ENCODE measurements around the gene PIGB. TPM values are rescaled to one million over a fixed set of nuclear protein-coding genes. Genes with fewer than 3 reads are reported as not detected.

The PIGB gene
- total and polyA plus RNA-seq, 4 donors: 3.4 to 9.7 (median 4.8) TPM

DNA sequence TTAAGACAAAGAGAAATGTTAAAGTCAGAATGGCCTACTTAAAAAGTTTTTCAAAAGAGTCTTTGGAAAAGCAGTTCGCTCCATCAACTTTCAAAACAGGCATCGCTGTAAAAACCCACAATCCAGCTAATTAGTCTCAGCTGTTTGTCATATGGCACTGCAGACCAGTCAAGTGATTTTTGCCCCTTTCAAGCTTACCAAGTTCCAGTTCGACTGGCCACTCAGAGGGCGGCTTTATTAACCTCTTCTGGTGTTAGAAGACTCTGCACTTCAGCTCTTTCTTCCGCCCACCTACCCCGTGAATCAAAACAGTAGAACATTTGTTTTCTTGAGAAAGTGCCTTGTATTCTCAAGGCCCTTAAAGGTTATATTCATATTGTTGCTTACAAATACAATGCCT, 48.7 kb upstream of the PIGB start:
- Histone ChIP-seq H3K27me3 (ENCODE audit: control insufficient read depth in 4 of 4, insufficient read depth in 4 of 4, low read length in 3 of 4) (no peaks in the 10 kb centered on the region), H3K9ac (ENCODE audit: low read depth in 1 of 2, low read length in 2 of 2) (no peak overlapping the region), H3K36me3 (ENCODE audit: control insufficient read depth in 4 of 4, insufficient read depth in 3 of 4, low read depth in 1 of 4, low read length in 3 of 4) (no peaks in the 10 kb centered on the region), H3K4me3 (ENCODE audit: low read depth in 1 of 3, low read length in 3 of 3) (no peak overlapping the region), H3K27ac (ENCODE audit: low read depth in 1 of 2, low read length in 2 of 2) (no peak overlapping the region), H3K4me1 (ENCODE audit: control insufficient read depth in 4 of 4, insufficient read depth in 4 of 4, low read length in 3 of 4) (no peaks in the 10 kb centered on the region), H3K9me3 (ENCODE audit: control insufficient read depth in 4 of 4, low read length in 3 of 4) (no peaks in the 10 kb centered on the region)
- TF ChIP-seq, protein P1, sequence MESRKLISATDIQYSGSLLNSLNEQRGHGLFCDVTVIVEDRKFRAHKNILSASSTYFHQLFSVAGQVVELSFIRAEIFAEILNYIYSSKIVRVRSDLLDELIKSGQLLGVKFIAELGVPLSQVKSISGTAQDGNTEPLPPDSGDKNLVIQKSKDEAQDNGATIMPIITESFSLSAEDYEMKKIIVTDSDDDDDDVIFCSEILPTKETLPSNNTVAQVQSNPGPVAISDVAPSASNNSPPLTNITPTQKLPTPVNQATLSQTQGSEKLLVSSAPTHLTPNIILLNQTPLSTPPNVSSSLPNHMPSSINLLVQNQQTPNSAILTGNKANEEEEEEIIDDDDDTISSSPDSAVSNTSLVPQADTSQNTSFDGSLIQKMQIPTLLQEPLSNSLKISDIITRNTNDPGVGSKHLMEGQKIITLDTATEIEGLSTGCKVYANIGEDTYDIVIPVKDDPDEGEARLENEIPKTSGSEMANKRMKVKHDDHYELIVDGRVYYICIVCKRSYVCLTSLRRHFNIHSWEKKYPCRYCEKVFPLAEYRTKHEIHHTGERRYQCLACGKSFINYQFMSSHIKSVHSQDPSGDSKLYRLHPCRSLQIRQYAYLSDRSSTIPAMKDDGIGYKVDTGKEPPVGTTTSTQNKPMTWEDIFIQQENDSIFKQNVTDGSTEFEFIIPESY (IDR thresholded peaks at IDR 0.05): no peak
- no peak for TF ChIP-seq JUND (IDR thresholded peaks at IDR 0.05)
- no peak for TF ChIP-seq RAD21 (IDR thresholded peaks at IDR 0.05)
- TF ChIP-seq, protein P2, sequence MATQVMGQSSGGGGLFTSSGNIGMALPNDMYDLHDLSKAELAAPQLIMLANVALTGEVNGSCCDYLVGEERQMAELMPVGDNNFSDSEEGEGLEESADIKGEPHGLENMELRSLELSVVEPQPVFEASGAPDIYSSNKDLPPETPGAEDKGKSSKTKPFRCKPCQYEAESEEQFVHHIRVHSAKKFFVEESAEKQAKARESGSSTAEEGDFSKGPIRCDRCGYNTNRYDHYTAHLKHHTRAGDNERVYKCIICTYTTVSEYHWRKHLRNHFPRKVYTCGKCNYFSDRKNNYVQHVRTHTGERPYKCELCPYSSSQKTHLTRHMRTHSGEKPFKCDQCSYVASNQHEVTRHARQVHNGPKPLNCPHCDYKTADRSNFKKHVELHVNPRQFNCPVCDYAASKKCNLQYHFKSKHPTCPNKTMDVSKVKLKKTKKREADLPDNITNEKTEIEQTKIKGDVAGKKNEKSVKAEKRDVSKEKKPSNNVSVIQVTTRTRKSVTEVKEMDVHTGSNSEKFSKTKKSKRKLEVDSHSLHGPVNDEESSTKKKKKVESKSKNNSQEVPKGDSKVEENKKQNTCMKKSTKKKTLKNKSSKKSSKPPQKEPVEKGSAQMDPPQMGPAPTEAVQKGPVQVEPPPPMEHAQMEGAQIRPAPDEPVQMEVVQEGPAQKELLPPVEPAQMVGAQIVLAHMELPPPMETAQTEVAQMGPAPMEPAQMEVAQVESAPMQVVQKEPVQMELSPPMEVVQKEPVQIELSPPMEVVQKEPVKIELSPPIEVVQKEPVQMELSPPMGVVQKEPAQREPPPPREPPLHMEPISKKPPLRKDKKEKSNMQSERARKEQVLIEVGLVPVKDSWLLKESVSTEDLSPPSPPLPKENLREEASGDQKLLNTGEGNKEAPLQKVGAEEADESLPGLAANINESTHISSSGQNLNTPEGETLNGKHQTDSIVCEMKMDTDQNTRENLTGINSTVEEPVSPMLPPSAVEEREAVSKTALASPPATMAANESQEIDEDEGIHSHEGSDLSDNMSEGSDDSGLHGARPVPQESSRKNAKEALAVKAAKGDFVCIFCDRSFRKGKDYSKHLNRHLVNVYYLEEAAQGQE (IDR thresholded peaks at IDR 0.05): no peak
- TF ChIP-seq NR2F2 (IDR thresholded peaks at IDR 0.05): no peak
- TF ChIP-seq TAF1 (conservative IDR thresholded peaks at IDR 0.05): no peak
- TF ChIP-seq YY1 (IDR thresholded peaks at IDR 0.05): no peak
- no peak for TF ChIP-seq HNF4A (conservative IDR thresholded peaks at IDR 0.05)
- no peak for TF ChIP-seq HNF4G (IDR thresholded peaks at IDR 0.05)
- TF ChIP-seq FOXA1 (IDR thresholded peaks at IDR 0.05): no peak
- TF ChIP-seq FOXA2 (IDR thresholded peaks at IDR 0.05): no peak
- no peak for TF ChIP-seq EGR1 (IDR thresholded peaks at IDR 0.05; ENCODE audit: low read depth in 2 of 2)
- no peak for TF ChIP-seq SP1 (IDR thresholded peaks at IDR 0.05)
- TF ChIP-seq, protein P3, sequence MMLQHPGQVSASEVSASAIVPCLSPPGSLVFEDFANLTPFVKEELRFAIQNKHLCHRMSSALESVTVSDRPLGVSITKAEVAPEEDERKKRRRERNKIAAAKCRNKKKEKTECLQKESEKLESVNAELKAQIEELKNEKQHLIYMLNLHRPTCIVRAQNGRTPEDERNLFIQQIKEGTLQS (IDR thresholded peaks at IDR 0.05): no peak
- 90% methylated on average over 6 of the region's 6 CpGs for WGBS
- no peak for DNase-seq (ENCODE audit: low spot score)

DNA sequence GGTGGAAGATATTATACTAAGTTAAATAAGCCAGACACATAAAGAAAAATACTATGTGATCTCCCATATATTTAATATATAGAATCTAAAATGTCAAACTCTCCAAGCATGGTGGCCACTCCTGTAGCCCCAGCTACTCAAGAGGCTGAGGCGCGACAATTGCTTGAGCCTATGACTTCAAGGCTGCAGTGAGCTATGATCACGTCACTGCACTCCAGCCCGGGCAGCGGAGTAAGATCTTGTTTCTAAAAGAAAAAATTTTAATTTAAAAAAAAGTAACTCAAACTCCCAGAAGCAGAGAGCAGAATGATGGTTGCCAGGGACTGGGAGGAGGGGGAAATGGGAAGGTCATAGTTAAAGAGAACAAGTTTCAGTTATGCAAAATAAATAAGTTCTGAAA, 42.7 kb upstream of the PIGB start:
- Histone ChIP-seq H3K27me3 (ENCODE audit: control insufficient read depth in 4 of 4, insufficient read depth in 4 of 4, low read length in 3 of 4) (no peaks in the 10 kb centered on the region), H3K4me1 (ENCODE audit: control insufficient read depth in 4 of 4, insufficient read depth in 4 of 4, low read length in 3 of 4) (peaks cover 0 to 1% (median 0%) of the 10 kb centered on the region in 4 donors), H3K27ac (ENCODE audit: low read depth in 1 of 2, low read length in 2 of 2) (no peak overlapping the region), H3K9ac (ENCODE audit: low read depth in 1 of 2, low read length in 2 of 2) (no peak overlapping the region), H3K4me3 (ENCODE audit: low read depth in 1 of 3, low read length in 3 of 3) (no peak overlapping the region), H3K9me3 (ENCODE audit: control insufficient read depth in 4 of 4, low read length in 3 of 4) (no peaks in the 10 kb centered on the region), H3K36me3 (ENCODE audit: control insufficient read depth in 4 of 4, insufficient read depth in 3 of 4, low read depth in 1 of 4, low read length in 3 of 4) (no peaks in the 10 kb centered on the region)
- TF ChIP-seq RXRA (IDR thresholded peaks at IDR 0.05): no peak
- TF ChIP-seq NR2F2 (IDR thresholded peaks at IDR 0.05): no peak
- no peak for TF ChIP-seq FOXA1 (IDR thresholded peaks at IDR 0.05)
- no peak for TF ChIP-seq EGR1 (IDR thresholded peaks at IDR 0.05; ENCODE audit: low read depth in 2 of 2)
- TF ChIP-seq SP1 (IDR thresholded peaks at IDR 0.05): no peak
- TF ChIP-seq, protein P2 (IDR thresholded peaks at IDR 0.05): no peak
- no peak for TF ChIP-seq FOXA2 (IDR thresholded peaks at IDR 0.05)
- TF ChIP-seq TAF1 (conservative IDR thresholded peaks at IDR 0.05): no peak
- TF ChIP-seq, protein P4, sequence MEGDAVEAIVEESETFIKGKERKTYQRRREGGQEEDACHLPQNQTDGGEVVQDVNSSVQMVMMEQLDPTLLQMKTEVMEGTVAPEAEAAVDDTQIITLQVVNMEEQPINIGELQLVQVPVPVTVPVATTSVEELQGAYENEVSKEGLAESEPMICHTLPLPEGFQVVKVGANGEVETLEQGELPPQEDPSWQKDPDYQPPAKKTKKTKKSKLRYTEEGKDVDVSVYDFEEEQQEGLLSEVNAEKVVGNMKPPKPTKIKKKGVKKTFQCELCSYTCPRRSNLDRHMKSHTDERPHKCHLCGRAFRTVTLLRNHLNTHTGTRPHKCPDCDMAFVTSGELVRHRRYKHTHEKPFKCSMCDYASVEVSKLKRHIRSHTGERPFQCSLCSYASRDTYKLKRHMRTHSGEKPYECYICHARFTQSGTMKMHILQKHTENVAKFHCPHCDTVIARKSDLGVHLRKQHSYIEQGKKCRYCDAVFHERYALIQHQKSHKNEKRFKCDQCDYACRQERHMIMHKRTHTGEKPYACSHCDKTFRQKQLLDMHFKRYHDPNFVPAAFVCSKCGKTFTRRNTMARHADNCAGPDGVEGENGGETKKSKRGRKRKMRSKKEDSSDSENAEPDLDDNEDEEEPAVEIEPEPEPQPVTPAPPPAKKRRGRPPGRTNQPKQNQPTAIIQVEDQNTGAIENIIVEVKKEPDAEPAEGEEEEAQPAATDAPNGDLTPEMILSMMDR (IDR thresholded peaks at IDR 0.05; ENCODE audit: low read depth, low read length, missing input control): no peak
- no peak for TF ChIP-seq RAD21 (IDR thresholded peaks at IDR 0.05)
- TF ChIP-seq GABPA (IDR thresholded peaks at IDR 0.05 in 1 of 2, conservative IDR thresholded peaks at IDR 0.05 in 1 of 2): no peak
- TF ChIP-seq, protein P3 (IDR thresholded peaks at IDR 0.05): no peak
- TF ChIP-seq YY1 (IDR thresholded peaks at IDR 0.05): no peak
- TF ChIP-seq JUND (IDR thresholded peaks at IDR 0.05): no peak
- TF ChIP-seq, protein P5, sequence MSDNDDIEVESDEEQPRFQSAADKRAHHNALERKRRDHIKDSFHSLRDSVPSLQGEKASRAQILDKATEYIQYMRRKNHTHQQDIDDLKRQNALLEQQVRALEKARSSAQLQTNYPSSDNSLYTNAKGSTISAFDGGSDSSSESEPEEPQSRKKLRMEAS (IDR thresholded peaks at IDR 0.05): no peak
- TF ChIP-seq HNF4G (IDR thresholded peaks at IDR 0.05): no peak
- no peak for TF ChIP-seq HNF4A (conservative IDR thresholded peaks at IDR 0.05)
- no peak for DNase-seq (ENCODE audit: low spot score)
- 94% methylated on average over 5 of the region's 5 CpGs for WGBS

All from liver (tissue), 9 donors.